Measurements from ENCODE around the gene CD300LB.

Gene CD300LB

GRCh38 chr17:74544991-74545842, 13.9 kb upstream of the CD300LB start:
- H3K36me3 Mint-ChIP-seq (ENCODE audit: insufficient read depth), result no peaks in the 10 kb centered on the region
- ATAC-seq (replicated peaks), result no peak
- no peak overlapping the region for H3K4me3 Mint-ChIP-seq
- peaks cover 11 to 13% of the 10 kb centered on the region in 2 donors for H3K4me1 Mint-ChIP-seq (ENCODE audit: low read depth in 2 of 2)
- H3K27me3 Mint-ChIP-seq, result peaks cover 18 to 55% of the 10 kb centered on the region in 2 donors
- DNase-seq, result no peak
- no peaks in the 10 kb centered on the region for H3K9me3 Mint-ChIP-seq
- H3K27ac Mint-ChIP-seq, result no peak overlapping the region

- Mint-ChIP-seq H3K9me3 (no peaks in the 10 kb centered on the region), H3K36me3 (ENCODE audit: insufficient read depth) (no peaks in the 10 kb centered on the region), H3K27me3 (peaks cover 29 to 55% of the 10 kb centered on the region in 2 donors), H3K4me3 (no peak overlapping the region), H3K27ac (no peak overlapping the region), H3K4me1 (ENCODE audit: low read depth in 2 of 2) (peaks cover 11 to 13% of the 10 kb centered on the region in 2 donors)
- no peak for ATAC-seq (replicated peaks)
- DNase-seq, result no peak
Measured at GRCh38 chr17:74543891-74544760, 12.9 kb upstream of the CD300LB start.

GRCh38 chr17:74543406-74543805, 12.1 kb upstream of the CD300LB start:
- no peak for ATAC-seq (replicated peaks)
- peaks cover 11 to 13% of the 10 kb centered on the region in 2 donors for H3K4me1 Mint-ChIP-seq (ENCODE audit: low read depth in 2 of 2)
- H3K9me3 Mint-ChIP-seq, result no peaks in the 10 kb centered on the region
- H3K4me3 Mint-ChIP-seq, result no peak overlapping the region
- peaks cover 26 to 53% of the 10 kb centered on the region in 2 donors for H3K27me3 Mint-ChIP-seq
- no peak for DNase-seq
- no peaks in the 10 kb centered on the region for H3K36me3 Mint-ChIP-seq (ENCODE audit: insufficient read depth)
- peak overlapping the region in 1 of 2 donors; percentile 14 for H3K27ac Mint-ChIP-seq

GRCh38 chr17:74542727-74543383, 11.6 kb upstream of the CD300LB start:
- H3K36me3 Mint-ChIP-seq (ENCODE audit: insufficient read depth), result no peaks in the 10 kb centered on the region
- ATAC-seq (replicated peaks) (no peak), DNase-seq (no peak)
- H3K27ac Mint-ChIP-seq, result peak overlapping the region in 1 of 2 donors; percentile 14
- H3K4me1 Mint-ChIP-seq (ENCODE audit: low read depth in 2 of 2), result peaks cover 7% of the 10 kb centered on the region in 2 donors
- H3K4me3 Mint-ChIP-seq, result no peak overlapping the region
- H3K9me3 Mint-ChIP-seq, result no peaks in the 10 kb centered on the region
- peaks cover 26 to 48% of the 10 kb centered on the region in 2 donors for H3K27me3 Mint-ChIP-seq

GRCh38 chr17:74542166-74542565, 10.9 kb upstream of the CD300LB start:
- H3K27me3 Mint-ChIP-seq, result peaks cover 27 to 50% of the 10 kb centered on the region in 2 donors
- no peak overlapping the region for H3K27ac Mint-ChIP-seq
- DNase-seq (no peak), ATAC-seq (replicated peaks) (no peak)
- no peaks in the 10 kb centered on the region for H3K36me3 Mint-ChIP-seq (ENCODE audit: insufficient read depth)
- H3K9me3 Mint-ChIP-seq, result no peaks in the 10 kb centered on the region
- peaks cover 3 to 4% of the 10 kb centered on the region in 2 donors for H3K4me1 Mint-ChIP-seq (ENCODE audit: low read depth in 2 of 2)
- H3K4me3 Mint-ChIP-seq, result no peak overlapping the region

- Mint-ChIP-seq H3K27ac (no peak overlapping the region), H3K27me3 (peaks cover 35 to 58% of the 10 kb centered on the region in 2 donors), H3K9me3 (no peaks in the 10 kb centered on the region), H3K4me3 (no peak overlapping the region), H3K4me1 (ENCODE audit: low read depth in 2 of 2) (peaks cover 3 to 4% of the 10 kb centered on the region in 2 donors), H3K36me3 (ENCODE audit: insufficient read depth) (no peaks in the 10 kb centered on the region)
- no peak for ATAC-seq (replicated peaks)
- DNase-seq, result no peak
Measured at GRCh38 chr17:74541176-74542111, 10.2 kb upstream of the CD300LB start.

- Mint-ChIP-seq H3K4me1 (ENCODE audit: low read depth in 2 of 2) (peaks cover 2 to 3% of the 10 kb centered on the region in 2 donors), H3K27ac (no peak overlapping the region), H3K9me3 (no peaks in the 10 kb centered on the region), H3K27me3 (peaks cover 48 to 67% of the 10 kb centered on the region in 2 donors), H3K4me3 (no peak overlapping the region), H3K36me3 (ENCODE audit: insufficient read depth) (no peaks in the 10 kb centered on the region)
- ATAC-seq (replicated peaks), result no peak
- no peak for DNase-seq
Measured at GRCh38 chr17:74539281-74539820, 8.1 kb upstream of the CD300LB start.

GRCh38 chr17:74536890-74537289, 5.6 kb upstream of the CD300LB start:
- Mint-ChIP-seq H3K36me3 (ENCODE audit: insufficient read depth) (no peaks in the 10 kb centered on the region), H3K27ac (no peak overlapping the region), H3K4me1 (ENCODE audit: low read depth in 2 of 2) (peaks cover 3 to 4% of the 10 kb centered on the region in 2 donors), H3K4me3 (no peak overlapping the region), H3K9me3 (no peaks in the 10 kb centered on the region), H3K27me3 (peaks cover 57 to 71% of the 10 kb centered on the region in 2 donors)
- no peak for ATAC-seq (replicated peaks)
- DNase-seq, result no peak

GRCh38 chr17:74532115-74532514, 840 bp upstream of the CD300LB start:
- ATAC-seq (replicated peaks), result peak; percentile 55
- no peak for DNase-seq
- H3K4me3 Mint-ChIP-seq, result no peak overlapping the region
- H3K27ac Mint-ChIP-seq, result no peak overlapping the region
- peaks cover 54 to 79% of the 10 kb centered on the region in 2 donors for H3K27me3 Mint-ChIP-seq
- peaks cover 8% of the 10 kb centered on the region in 2 donors for H3K4me1 Mint-ChIP-seq (ENCODE audit: low read depth in 2 of 2)
- H3K36me3 Mint-ChIP-seq (ENCODE audit: insufficient read depth), result no peaks in the 10 kb centered on the region
- H3K9me3 Mint-ChIP-seq, result no peaks in the 10 kb centered on the region

GRCh38 chr17:74530831-74531150, 484 bp downstream of the CD300LB start:
- ATAC-seq (replicated peaks) (no peak), DNase-seq (no peak)
- peak overlapping the region in 1 of 2 donors; percentile 59 for H3K27ac Mint-ChIP-seq
- peaks cover 47 to 80% of the 10 kb centered on the region in 2 donors for H3K27me3 Mint-ChIP-seq
- H3K9me3 Mint-ChIP-seq, result no peaks in the 10 kb centered on the region
- H3K4me3 Mint-ChIP-seq, result no peak overlapping the region
- H3K4me1 Mint-ChIP-seq (ENCODE audit: low read depth in 2 of 2), result peaks cover 8% of the 10 kb centered on the region in 2 donors
- no peaks in the 10 kb centered on the region for H3K36me3 Mint-ChIP-seq (ENCODE audit: insufficient read depth)

- H3K27me3 Mint-ChIP-seq, result peaks cover 52 to 90% of the 10 kb centered on the region in 2 donors
- no peak overlapping the region for H3K4me3 Mint-ChIP-seq
- H3K9me3 Mint-ChIP-seq, result no peaks in the 10 kb centered on the region
- ATAC-seq (replicated peaks) (no peak), DNase-seq (no peak)
- H3K36me3 Mint-ChIP-seq (ENCODE audit: insufficient read depth), result no peaks in the 10 kb centered on the region
- H3K27ac Mint-ChIP-seq, result peak overlapping the region in 1 of 2 donors; percentile 57
- H3K4me1 Mint-ChIP-seq (ENCODE audit: low read depth in 2 of 2), result peaks cover 8% of the 10 kb centered on the region in 2 donors
Measured at GRCh38 chr17:74529243-74529642, 2.0 kb downstream of the CD300LB start.

GRCh38 chr17:74528491-74529199, 2.6 kb downstream of the CD300LB start:
- no peak for DNase-seq
- H3K27ac Mint-ChIP-seq, result no peak overlapping the region
- no peak overlapping the region for H3K4me3 Mint-ChIP-seq
- H3K36me3 Mint-ChIP-seq (ENCODE audit: insufficient read depth), result no peaks in the 10 kb centered on the region
- H3K27me3 Mint-ChIP-seq, result peaks cover 51 to 95% of the 10 kb centered on the region in 2 donors
- ATAC-seq (replicated peaks), result peak; percentile 47
- H3K9me3 Mint-ChIP-seq, result no peaks in the 10 kb centered on the region
- peaks cover 8% of the 10 kb centered on the region in 2 donors for H3K4me1 Mint-ChIP-seq (ENCODE audit: low read depth in 2 of 2)

All from effector memory CD8-positive, alpha-beta T cell (primary cell).